NCI-H1092 treated with DMSO at 0.1 percent for 48 hours (cell line): ENCODE measurements around the gene PREX1.
"Not testable (repeated sequence)": the region's sequence is repeated elsewhere in the genome, so short reads cannot be mapped to it uniquely, and the experiment has no call there.

Experiments
- DNase-seq: peaks from one replicate; lab custom pipeline; 2025; lab: John Stamatoyannopoulos, UW

The PREX1 gene

GRCh38 chr20:48826480-48826879, 1.3 kb downstream of the PREX1 start:
- DNase-seq, result not testable (repeated sequence)

GRCh38 chr20:48826069-48826468, 1.7 kb downstream of the PREX1 start:
- no peak for DNase-seq

GRCh38 chr20:48825566-48825920, 2.3 kb downstream of the PREX1 start:
- DNase-seq, result no peak

- DNase-seq, result no peak
Measured at GRCh38 chr20:48824830-48825565, 2.8 kb downstream of the PREX1 start.

GRCh38 chr20:48823960-48824498, 3.8 kb downstream of the PREX1 start:
- DNase-seq, result no peak

GRCh38 chr20:48823476-48823875, 4.3 kb downstream of the PREX1 start:
- no peak for DNase-seq

- DNase-seq, result no peak
Measured at GRCh38 chr20:48822879-48823385, 4.9 kb downstream of the PREX1 start.

- no peak for DNase-seq
Measured at GRCh38 chr20:48822178-48822577, 5.6 kb downstream of the PREX1 start.

GRCh38 chr20:48821261-48821920, 6.4 kb downstream of the PREX1 start:
- DNase-seq, result no peak

- DNase-seq, result no peak
Measured at GRCh38 chr20:48820649-48820973, 7.2 kb downstream of the PREX1 start.

GRCh38 chr20:48819821-48820648, 7.8 kb downstream of the PREX1 start:
- no peak for DNase-seq

- DNase-seq, result no peak
Measured at GRCh38 chr20:48819089-48819488, 8.7 kb downstream of the PREX1 start.

- no peak for DNase-seq
Measured at GRCh38 chr20:48818481-48818987, 9.3 kb downstream of the PREX1 start.

- no peak for DNase-seq
Measured at GRCh38 chr20:48818031-48818370, 9.8 kb downstream of the PREX1 start.

- no peak for DNase-seq
Measured at GRCh38 chr20:48817367-48818030, 10.3 kb downstream of the PREX1 start.

GRCh38 chr20:48816282-48817205, 11.3 kb downstream of the PREX1 start:
- no peak for DNase-seq

- DNase-seq, result no peak
Measured at GRCh38 chr20:48815537-48815936, 12.3 kb downstream of the PREX1 start.

- no peak for DNase-seq
Measured at GRCh38 chr20:48814633-48815032, 13.2 kb downstream of the PREX1 start.

GRCh38 chr20:48813930-48814546, 13.8 kb downstream of the PREX1 start:
- DNase-seq, result no peak

- DNase-seq, result no peak
Measured at GRCh38 chr20:48813446-48813747, 14.4 kb downstream of the PREX1 start.
